HCT116 (cell line): ENCODE measurements around the gene CREG2. TPM values are rescaled to one million over a fixed set of nuclear protein-coding genes. Genes with fewer than 3 reads are reported as not detected.

ENCODE experiments used
- ATAC-seq: fragments of 200-7000 bp; cut with Tn5 transposase; 2 replicates; pipeline ENCODE4 v1.9.1; 2020; ENCODE audit warnings: mild to moderate bottlenecking, moderate library complexity
- BruUV-seq: library from RNA; stranded (reverse); fragments of 400-500 nt; replicated peaks from 2 replicates; lab custom pipeline; 2021; lab: Mats Ljungman, UMichigan
- CTCF ChIA-PET: fragments of 300-600 bp; sonication (Branson Sonifier 250); formaldehyde crosslinking; loops from one replicate; lab custom pipeline; 2021; ENCODE audit warnings: antibody characterized with exemption; lab: Charles Lee
- POLR2A ChIA-PET: fragments of 300-600, 350-600 bp; sonication (Branson Sonifier 250); formaldehyde crosslinking; loops from one replicate; lab custom pipeline; 2021; ENCODE audit warnings: antibody characterized with exemption; lab: Charles Lee
- RAD21 ChIA-PET, 2 experiments: fragments of 300-600 bp; sonication (Branson Sonifier 250); formaldehyde crosslinking; loops; one replicate each; lab custom pipeline; 2023; ENCODE audit warnings: low total read pairs in 2 of 2; ENCODE audit not compliant: uncharacterized antibody in 2 of 2, unreplicated experiment in 2 of 2, low non-redundant PET in 1 of 2; lab: Charles Lee
- DNase-seq: peaks from one replicate; pipeline ENCODE4 v3.0.0-alpha.2; 2010; ENCODE audit warnings: low read depth, low spot score
- H2AFZ ChIP-seq: fragments of 200-600 bp; shearing (Covaris generic), sonication (generic); 2 replicates; pipeline ENCODE4 v1.6.1; 2017; ENCODE audit warnings: low read depth, mixed run types, mixed read lengths, antibody characterized with exemption, low read length; ENCODE audit not compliant: poor library complexity, severe bottlenecking
- H3K27ac ChIP-seq: 2 replicates; pipeline ENCODE4 v1.5.1; 2012; ENCODE audit warnings: low read depth, low read length
- H3K27me3 ChIP-seq: fragments of 200-600 bp; sonication (generic); 2 replicates; pipeline ENCODE4 v1.6.1; 2016; ENCODE audit warnings: mixed run types, low read length, mixed read lengths; ENCODE audit not compliant: insufficient read depth
- H3K36me3 ChIP-seq, 2 experiments: fragments of 200-500 bp in 1 of 2; fragments of 200-600 bp in 1 of 2; sonication (Bioruptor generic) in 1 of 2; sonication (generic) in 1 of 2; 2 replicates each; pipeline versions ENCODE4 v1.5.1 to v1.6.1; 2014 to 2016; ENCODE audit warnings: low read length in 2 of 2, inconsistent platforms in 1 of 2, mixed read lengths in 1 of 2, mixed run types in 1 of 2; ENCODE audit not compliant: insufficient read depth in 2 of 2, control insufficient read depth in 1 of 2
- H3K4me1 ChIP-seq, 2 experiments: fragments of 200-600 bp in 1 of 2; sonication (generic) in 1 of 2; 2 replicates each; pipeline versions ENCODE4 v1.5.1 to v1.6.1; 2012 to 2017; ENCODE audit warnings: low read length in 2 of 2, inconsistent platforms in 1 of 2, mild to moderate bottlenecking in 1 of 2, mixed read lengths in 1 of 2, mixed run types in 1 of 2, moderate library complexity in 1 of 2; ENCODE audit not compliant: insufficient read depth in 2 of 2, control insufficient read depth in 1 of 2
- H3K4me2 ChIP-seq: fragments of 200-600 bp; sonication (generic); 2 replicates; pipeline ENCODE4 v1.6.1; 2017; ENCODE audit warnings: mixed run types, low read length, mixed read lengths
- H3K4me3 ChIP-seq, 2 experiments: fragments of 200-600 bp in 1 of 2; sonication (generic) in 1 of 2; replicated peaks in 1 of 2; 2 replicates each; pipeline ENCODE4 v1.5.1; 2011 to 2016; ENCODE audit warnings: low read length in 2 of 2, control low read depth in 1 of 2, low read depth in 1 of 2, mild to moderate bottlenecking in 1 of 2, mixed read lengths in 1 of 2, mixed run types in 1 of 2
- H3K79me2 ChIP-seq: fragments of 200-600 bp; sonication (generic); 2 replicates; pipeline ENCODE4 v1.6.1; 2017; ENCODE audit warnings: mild to moderate bottlenecking, mixed run types, low read length, moderate library complexity, mixed read lengths; ENCODE audit not compliant: insufficient read depth
- H3K9ac ChIP-seq: fragments of 200-600 bp; sonication (generic); 2 replicates; pipeline ENCODE4 v1.6.1; 2016; ENCODE audit warnings: low read length, mixed read lengths
- H3K9me2 ChIP-seq: fragments of 200-600 bp; sonication (generic), shearing (Covaris generic); 2 replicates; pipeline ENCODE4 v1.6.1; 2017; ENCODE audit warnings: mixed run types, mild to moderate bottlenecking, moderate library complexity; ENCODE audit not compliant: insufficient read depth
- H3K9me3 ChIP-seq, 2 experiments: fragments of 200-500 bp in 1 of 2; fragments of 200-600 bp in 1 of 2; sonication (Bioruptor generic) in 1 of 2; sonication (generic) in 1 of 2; 2 replicates each; pipeline ENCODE4 v1.6.1; 2014 to 2017; ENCODE audit warnings: low read length in 2 of 2, mixed read lengths in 2 of 2, inconsistent platforms in 1 of 2, low read depth in 1 of 2, mild to moderate bottlenecking in 1 of 2, mixed run types in 1 of 2, moderate library complexity in 1 of 2; ENCODE audit not compliant: control insufficient read depth in 1 of 2, insufficient read depth in 1 of 2
- H4K20me1 ChIP-seq: fragments of 200-600 bp; sonication (generic), shearing (Covaris generic); 2 replicates; pipeline ENCODE4 v1.6.1; 2017; ENCODE audit warnings: mixed run types, mild to moderate bottlenecking, moderate library complexity; ENCODE audit not compliant: insufficient read depth
- ATF3 ChIP-seq: IDR thresholded peaks from 2 replicates; pipeline ENCODE4 v1.6.1; 2012
- CBX3 ChIP-seq: IDR thresholded peaks from 2 replicates; pipeline ENCODE4 v1.6.1; 2012; ENCODE audit warnings: low read depth
- CTCF ChIP-seq, 3 experiments: fragments of 200-600 bp in 1 of 3; sonication (generic) in 1 of 3; IDR thresholded peaks in 2 of 3; conservative IDR thresholded peaks in 1 of 3; 2 replicates each; pipeline ENCODE4 v1.5.1; 2012 to 2017; ENCODE audit warnings: low read depth in 2 of 3, low read length in 2 of 3, antibody characterized with exemption in 1 of 3, borderline replicate concordance in 1 of 3, control low read depth in 1 of 3, mild to moderate bottlenecking in 1 of 3, mixed read lengths in 1 of 3, mixed run types in 1 of 3, moderate library complexity in 1 of 3; ENCODE audit not compliant: insufficient read depth in 1 of 3
- EGR1 ChIP-seq: IDR thresholded peaks from 2 replicates; pipeline ENCODE4 v1.6.1; 2012; ENCODE audit warnings: low read depth
- ELF1 ChIP-seq: IDR thresholded peaks from 2 replicates; pipeline ENCODE4 v1.6.1; 2012; ENCODE audit warnings: low read depth, borderline replicate concordance
- EZH2 ChIP-seq: fragments of 200-600 bp; sonication (generic); IDR thresholded peaks from 2 replicates; pipeline ENCODE4 v1.6.1; 2017; ENCODE audit warnings: antibody characterized with exemption, mixed run types
- EZH2phosphoT487 ChIP-seq: fragments of 200-600 bp; IDR thresholded peaks from 2 replicates; pipeline ENCODE4 v1.6.1; 2018; ENCODE audit warnings: antibody characterized with exemption, borderline replicate concordance
- JUND ChIP-seq: IDR thresholded peaks from 2 replicates; pipeline ENCODE4 v1.6.1; 2012
- POLR2A ChIP-seq: IDR thresholded peaks from 2 replicates; pipeline ENCODE4 v1.7.0; 2011; ENCODE audit warnings: borderline replicate concordance; ENCODE audit not compliant: insufficient read depth, insufficient read length; ENCODE audit errors: extremely low read depth
- POLR2AphosphoS5 ChIP-seq: IDR thresholded peaks from 2 replicates; pipeline ENCODE4 v1.6.1; 2011; ENCODE audit warnings: mild to moderate bottlenecking, low read depth, low read length, moderate library complexity
- RAD21 ChIP-seq: IDR thresholded peaks from 2 replicates; pipeline ENCODE4 v1.6.1; 2012; ENCODE audit warnings: low read depth, mild to moderate bottlenecking
- REST ChIP-seq: IDR thresholded peaks from 2 replicates; pipeline ENCODE4 v1.6.1; 2012; ENCODE audit warnings: low read depth
- YY1 ChIP-seq: IDR thresholded peaks from 2 replicates; pipeline ENCODE4 v1.6.1; 2011; ENCODE audit warnings: low read length, low read depth, moderate library complexity, mild to moderate bottlenecking; ENCODE audit not compliant: insufficient replicate concordance; ENCODE audit errors: extremely low read depth
- ZFX ChIP-seq: fragments of 450-650 bp; IDR thresholded peaks from 2 replicates; pipeline ENCODE4 v1.6.1; 2017
- ZNF274 ChIP-seq: fragments of 200-500 bp; sonication (Bioruptor generic); IDR thresholded peaks from 2 replicates; pipeline ENCODE4 v1.6.1; 2014; ENCODE audit warnings: mild to moderate bottlenecking, low read depth, low read length, inconsistent platforms
- intact Hi-C: fragments of 100-400 bp; cut with micrococcal nuclease; formaldehyde crosslinking; loops from 2 replicates; pipeline ENCODE4 v1.10.0; 2022
- total RNA-seq: library from RNA; stranded (reverse); gene quantifications from one replicate; pipeline ENCODE4 v1.2.1, GENCODE V29; 2021; ENCODE audit not compliant: unreplicated experiment

Gene CREG2
- total RNA-seq, 1 experiment from 2014 or later: 0.12 TPM

- Histone ChIP-seq H4K20me1 (no peaks in the 10 kb centered on the region), H3K36me3 (no peaks in the 10 kb centered on the region), H2AFZ (no peak overlapping the region), H3K9me3 (no peaks in the 10 kb centered on the region), H3K9ac (no peak overlapping the region), H3K4me3 (no peak overlapping the region), H3K4me1 (peaks cover 0 to 6% of the 10 kb centered on the region in 2 experiments; a peak in 1 of 4 replicates), H3K27me3 (no peaks in the 10 kb centered on the region), H3K4me2 (no peak overlapping the region), H3K9me2 (no peaks in the 10 kb centered on the region), H3K27ac (no peak overlapping the region), H3K79me2 (no peaks in the 10 kb centered on the region)
- intact Hi-C loops: no loop called here
- BruUV-seq: no TSS peak
- POLR2A ChIA-PET: no interaction called here
- CTCF ChIA-PET: interaction anchor here (1.3 to 2.1 kb wide), 2 partner anchors 11 to 56 kb away, joined by 3 to 7 read pairs; partner anchors contain the start of gene CREG2
- DNase-seq (no peak), ATAC-seq (no peak)
- no peak for TF ChIP-seq EZH2
- no peak for TF ChIP-seq ELF1
- no peak for TF ChIP-seq REST
- TF ChIP-seq JUND: no peak
- no peak for TF ChIP-seq ATF3
- no peak for TF ChIP-seq ZNF274
- no peak for TF ChIP-seq EZH2phosphoT487
- TF ChIP-seq POLR2AphosphoS5: no peak
- no peak for TF ChIP-seq RAD21
- TF ChIP-seq YY1: no peak
- TF ChIP-seq CTCF (IDR thresholded peaks at IDR 0.05 in 2 of 3, conservative IDR thresholded peaks at IDR 0.05 in 1 of 3; ENCODE audit: borderline replicate concordance in 1 of 3, insufficient read depth in 1 of 3, low read depth in 2 of 3, low read length in 2 of 3): no peak
- TF ChIP-seq ZFX: no peak
- TF ChIP-seq POLR2A: no peak
- no peak for TF ChIP-seq CBX3
- TF ChIP-seq EGR1: no peak
- RAD21 ChIA-PET: no interaction called here
Measured at GRCh38 chr2:101398116-101398821, 11.0 kb upstream of the CREG2 start.
